SW480 (cell line): ENCODE measurements around the gene MAP2K3.
"Not testable (repeated sequence)": the region's sequence is repeated elsewhere in the genome, so short reads cannot be mapped to it uniquely, and the experiment has no call there.

Source experiments
- DNase-seq: peaks from one replicate; pipeline ENCODE4 v3.0.0-alpha.2; 2016; ENCODE audit warnings: low spot score

The MAP2K3 gene

GRCh38 chr17:21328778-21329177, 44.3 kb downstream of the MAP2K3 start:
- not testable (repeated sequence) for DNase-seq

GRCh38 chr17:21330436-21331160, 46.1 kb downstream of the MAP2K3 start:
- no peak for DNase-seq

- DNase-seq: peak; percentile 38
Measured at GRCh38 chr17:21336541-21337294, 52.2 kb downstream of the MAP2K3 start.

- not testable (repeated sequence) for DNase-seq
Measured at GRCh38 chr17:21337981-21338625, 53.6 kb downstream of the MAP2K3 start.

- no peak for DNase-seq
Measured at GRCh38 chr17:21339011-21339410, 54.5 kb downstream of the MAP2K3 start.

- DNase-seq: not testable (repeated sequence)
Measured at GRCh38 chr17:21339571-21339970, 55.1 kb downstream of the MAP2K3 start.

- DNase-seq: not testable (repeated sequence)
Measured at GRCh38 chr17:21340407-21340806, 55.9 kb downstream of the MAP2K3 start.

GRCh38 chr17:21341279-21341678, 56.8 kb downstream of the MAP2K3 start:
- DNase-seq: not testable (repeated sequence)

- not testable (repeated sequence) for DNase-seq
Measured at GRCh38 chr17:21341925-21342540, 57.5 kb downstream of the MAP2K3 start.

- DNase-seq: not testable (repeated sequence)
Measured at GRCh38 chr17:21343061-21343949, 58.8 kb downstream of the MAP2K3 start.

- not testable (repeated sequence) for DNase-seq
Measured at GRCh38 chr17:21344801-21345200, 60.3 kb downstream of the MAP2K3 start.

- no peak for DNase-seq
Measured at GRCh38 chr17:21345236-21345635, 60.7 kb downstream of the MAP2K3 start.

- not testable (repeated sequence) for DNase-seq
Measured at GRCh38 chr17:21346107-21346506, 61.6 kb downstream of the MAP2K3 start.

- DNase-seq: not testable (repeated sequence)
Measured at GRCh38 chr17:21346651-21347250, 62.2 kb downstream of the MAP2K3 start.

GRCh38 chr17:21347660-21348059, 63.1 kb downstream of the MAP2K3 start:
- DNase-seq: not testable (repeated sequence)

GRCh38 chr17:21348081-21348925, 63.8 kb downstream of the MAP2K3 start:
- DNase-seq: peak; percentile 42

GRCh38 chr17:21348926-21349261, 64.4 kb downstream of the MAP2K3 start:
- DNase-seq: not testable (repeated sequence)

- not testable (repeated sequence) for DNase-seq
Measured at GRCh38 chr17:21349358-21350050, 65.0 kb downstream of the MAP2K3 start.

- not testable (repeated sequence) for DNase-seq
Measured at GRCh38 chr17:21350495-21350894, 66.0 kb downstream of the MAP2K3 start.
